ENCODE results near the gene SERPINB13. TPM values are rescaled to one million over a fixed set of nuclear protein-coding genes. Genes with fewer than 3 reads are reported as not detected.
"Not testable (repeated sequence)": the region's sequence is repeated elsewhere in the genome, so short reads cannot be mapped to it uniquely, and the experiment has no call there.

SERPINB13 gene
- total and polyA plus RNA-seq, 3 donors from 2014 or later, result not detected

DNA sequence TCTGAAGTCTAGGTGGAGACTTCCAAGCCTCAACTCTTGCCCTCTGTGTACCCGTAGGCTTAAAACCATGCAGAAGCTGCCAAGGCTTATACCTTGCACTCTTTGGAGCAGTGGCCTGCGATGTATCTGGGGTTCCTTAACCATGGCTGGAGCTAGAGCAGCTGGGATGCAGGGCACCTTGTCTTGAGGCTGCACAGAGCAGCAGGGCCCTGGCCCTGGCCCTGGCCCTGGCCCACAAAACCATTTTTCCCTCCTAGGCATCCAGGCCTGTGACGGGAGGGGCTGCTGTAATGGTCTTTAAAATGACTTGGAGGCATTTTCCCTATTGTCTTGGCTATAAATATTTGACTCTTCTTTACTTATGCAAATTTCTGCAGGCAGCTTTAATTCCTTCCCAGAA, 37.7 kb downstream of the SERPINB13 start:
- Histone ChIP-seq H3K27me3 (no peaks in the 10 kb centered on the region), H3K4me3 (no peak overlapping the region), H3K36me3 (ENCODE audit: low read depth, missing control alignments) (no peaks in the 10 kb centered on the region), H3K27ac (no peak overlapping the region), H3K4me1 (no peaks in the 10 kb centered on the region), H3K9me3 (no peaks in the 10 kb centered on the region)
- WGBS, 2 donors, result 92 to 95% methylated on average over 3 of the region's 3 CpGs
- no peak for TF ChIP-seq CTCF (IDR thresholded peaks at IDR 0.05)
- TF ChIP-seq POLR2A (IDR thresholded peaks at IDR 0.05), result no peak
- DNase-seq, result no peak
- intact Hi-C loops (cut with DNase I; ENCODE audit: low total_unique reads), result no loop called here

GRCh38 chr18:63626431-63626830, 39.3 kb downstream of the SERPINB13 start:
- Histone ChIP-seq H3K4me3 (no peak overlapping the region), H3K27ac (no peak overlapping the region), H3K9me3 (no peaks in the 10 kb centered on the region), H3K4me1 (no peaks in the 10 kb centered on the region), H3K27me3 (no peaks in the 10 kb centered on the region), H3K36me3 (ENCODE audit: low read depth, missing control alignments) (no peaks in the 10 kb centered on the region)
- intact Hi-C loops (cut with DNase I; ENCODE audit: low total_unique reads), result no loop called here
- DNase-seq, result no peak
- TF ChIP-seq POLR2A (IDR thresholded peaks at IDR 0.05) (no peak), CTCF (IDR thresholded peaks at IDR 0.05) (no peak)
- 85 to 91% methylated on average over 3 to 4 of the region's 4 CpGs for WGBS, 2 donors

DNA sequence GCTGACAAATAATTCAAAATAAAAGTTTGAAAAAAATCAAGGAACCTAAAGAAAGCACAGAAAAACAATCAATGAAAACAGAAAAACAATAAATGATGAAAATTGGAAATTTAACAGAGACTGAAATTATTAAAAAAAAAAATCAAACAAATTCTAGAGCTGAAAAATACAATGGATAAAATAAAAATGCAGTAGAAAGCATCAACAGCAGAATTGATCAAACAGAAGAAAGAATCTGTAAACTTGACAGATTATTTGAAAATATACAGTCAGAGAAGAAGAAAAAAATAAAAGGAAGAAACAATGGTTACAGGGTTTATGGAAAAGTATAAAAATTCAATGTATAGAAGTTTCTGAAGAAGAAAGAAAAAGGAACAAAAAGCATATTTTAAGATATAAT, 40.7 kb downstream of the SERPINB13 start:
- Histone ChIP-seq H3K27me3 (no peaks in the 10 kb centered on the region), H3K27ac (no peak overlapping the region), H3K4me3 (no peak overlapping the region), H3K36me3 (ENCODE audit: low read depth, missing control alignments) (no peaks in the 10 kb centered on the region), H3K4me1 (no peaks in the 10 kb centered on the region), H3K9me3 (no peaks in the 10 kb centered on the region)
- DNase-seq, result no peak
- TF ChIP-seq POLR2A (IDR thresholded peaks at IDR 0.05), result no peak
- TF ChIP-seq CTCF (IDR thresholded peaks at IDR 0.05), result no peak
- intact Hi-C loops (cut with DNase I; ENCODE audit: low total_unique reads), result no loop called here

- 81 to 88% methylated on average over 6 of the region's 6 CpGs for WGBS, 2 donors
- DNase-seq, result no peak
- no peaks in the 10 kb centered on the region for H3K36me3 ChIP-seq (ENCODE audit: low read depth, missing control alignments)
These were observed 50.6 kb downstream of the SERPINB13 start for GRCh38 chr18:63637703-63638102.

DNA sequence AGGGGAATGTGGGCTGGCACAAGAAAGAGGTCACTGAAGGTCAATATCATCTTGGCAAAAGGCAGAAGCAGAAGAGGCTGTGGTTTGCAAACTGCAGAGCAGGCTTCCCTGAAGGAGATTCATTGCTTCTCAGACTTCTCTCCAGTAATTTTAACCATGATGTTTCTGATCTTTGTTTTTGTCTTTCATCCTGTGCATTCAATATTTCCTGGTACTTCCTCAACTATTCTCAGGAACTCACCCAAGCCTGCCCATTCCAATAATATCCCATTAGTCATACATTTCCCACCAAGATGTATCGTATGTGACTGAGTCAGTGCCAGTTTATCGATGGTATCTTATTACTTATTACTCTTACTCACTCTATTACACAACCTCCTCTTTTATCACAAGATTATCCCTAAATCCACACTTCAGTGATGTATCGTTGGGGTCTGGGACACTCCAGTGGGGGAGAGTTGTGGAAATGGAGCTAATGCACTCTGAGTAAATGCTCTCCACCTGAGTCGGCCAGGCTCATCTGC, 54.1 kb downstream of the SERPINB13 start:
- H3K27ac ChIP-seq; H3K9me3 ChIP-seq; H3K4me3 ChIP-seq; DNase-seq; intact Hi-C loops (cut with DNase I; ENCODE audit: low total_unique reads); H3K4me1 ChIP-seq; H3K27me3 ChIP-seq; H3K36me3 ChIP-seq (ENCODE audit: low read depth, missing control alignments): not testable (repeated sequence)
- WGBS, 2 donors, result 90 to 93% methylated on average over 4 of the region's 4 CpGs

More at GRCh38 chr18:63637703-63638102, 50.6 kb downstream of the SERPINB13 start:
- Histone ChIP-seq H3K4me3 (no peak overlapping the region), H3K4me1 (no peaks in the 10 kb centered on the region), H3K27ac (no peak overlapping the region), H3K9me3 (no peaks in the 10 kb centered on the region), H3K27me3 (no peaks in the 10 kb centered on the region)
- intact Hi-C loops (cut with DNase I; ENCODE audit: low total_unique reads), result no loop called here
- TF ChIP-seq POLR2A (IDR thresholded peaks at IDR 0.05), result no peak
- TF ChIP-seq CTCF (IDR thresholded peaks at IDR 0.05), result no peak

- H3K36me3 ChIP-seq (ENCODE audit: low read depth, missing control alignments); H3K4me3 ChIP-seq; H3K27ac ChIP-seq; H3K4me1 ChIP-seq; H3K27me3 ChIP-seq; intact Hi-C loops (cut with DNase I; ENCODE audit: low total_unique reads); DNase-seq; H3K9me3 ChIP-seq: not testable (repeated sequence)
- 93 to 98% methylated on average over 4 of the region's 4 CpGs for WGBS, 2 donors
These were observed 55.7 kb downstream of the SERPINB13 start for GRCh38 chr18:63642668-63643356.

GRCh38 chr18:63644142-63644541, 57.0 kb downstream of the SERPINB13 start, which contains the start of gene SERPINB4:
Gene SERPINB4 (minus strand): TSS chr18:63644256. CDS start chr18:63643577, 679 bp downstream.
- 91 to 100% methylated on average over 1 of the region's 2 CpGs for WGBS, 2 donors
- H3K4me1 ChIP-seq; H3K27me3 ChIP-seq; H3K4me3 ChIP-seq; H3K36me3 ChIP-seq (ENCODE audit: low read depth, missing control alignments); H3K9me3 ChIP-seq; H3K27ac ChIP-seq; DNase-seq; intact Hi-C loops (cut with DNase I; ENCODE audit: low total_unique reads): not testable (repeated sequence)

DNA sequence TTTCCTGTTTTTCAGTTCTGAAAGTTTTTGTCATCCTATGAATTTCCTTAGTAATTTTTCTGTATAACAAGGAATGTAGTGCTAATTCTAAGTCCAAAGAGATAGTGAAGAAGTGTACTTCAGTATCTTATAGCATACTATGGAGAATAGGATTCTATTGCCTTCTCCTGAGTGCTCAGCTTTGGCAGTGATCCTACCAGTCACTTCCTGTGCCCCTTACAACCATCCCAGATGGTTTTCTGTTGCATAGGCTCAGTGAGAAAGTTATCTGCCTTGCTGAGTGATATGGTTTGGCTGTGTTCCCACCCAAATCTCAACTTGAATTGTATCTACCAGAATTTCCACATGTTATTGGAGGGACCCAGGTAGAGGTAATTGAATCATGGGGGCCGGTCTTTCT, 57.6 kb downstream of the SERPINB13 start:
- H3K27ac ChIP-seq; H3K4me3 ChIP-seq; H3K36me3 ChIP-seq (ENCODE audit: low read depth, missing control alignments); H3K27me3 ChIP-seq; H3K4me1 ChIP-seq; H3K9me3 ChIP-seq; DNase-seq; intact Hi-C loops (cut with DNase I; ENCODE audit: low total_unique reads): not testable (repeated sequence)
- 100% methylated on average over 1 of the region's 1 CpG for WGBS, 2 donors
